Right hindlimb (tissue), 1 donor: Measurements from ENCODE around the gene PDZRN3.

Experiments used
- DNase-seq: peaks from one replicate; pipeline ENCODE4 v3.0.0-alpha.2; 2018

The PDZRN3 gene

GRCh38 chr3:73622091-73622805, 2.5 kb downstream of the PDZRN3 start:
- peak; percentile 86 for DNase-seq

GRCh38 chr3:73621388-73621787, 3.4 kb downstream of the PDZRN3 start:
- no peak for DNase-seq

GRCh38 chr3:73618461-73618860, 6.3 kb downstream of the PDZRN3 start:
- no peak for DNase-seq

GRCh38 chr3:73616056-73616455, 8.7 kb downstream of the PDZRN3 start:
- DNase-seq: no peak

GRCh38 chr3:73614419-73614818, 10.3 kb downstream of the PDZRN3 start:
- DNase-seq: peak; percentile 58

- no peak for DNase-seq
Measured at GRCh38 chr3:73611176-73611575, 13.6 kb downstream of the PDZRN3 start.

- DNase-seq: no peak
Measured at GRCh38 chr3:73610493-73610892, 14.2 kb downstream of the PDZRN3 start.

GRCh38 chr3:73609655-73610054, 15.1 kb downstream of the PDZRN3 start:
- DNase-seq: no peak

- DNase-seq: no peak
Measured at GRCh38 chr3:73609315-73609641, 15.5 kb downstream of the PDZRN3 start.

GRCh38 chr3:73608456-73609314, 16.1 kb downstream of the PDZRN3 start:
- DNase-seq: no peak

- DNase-seq: no peak
Measured at GRCh38 chr3:73605861-73606260, 18.9 kb downstream of the PDZRN3 start.

- DNase-seq: peak; percentile 40
Measured at GRCh38 chr3:73605412-73605811, 19.3 kb downstream of the PDZRN3 start.

- no peak for DNase-seq
Measured at GRCh38 chr3:73604451-73604850, 20.3 kb downstream of the PDZRN3 start.

- DNase-seq: no peak
Measured at GRCh38 chr3:73603762-73604171, 21.0 kb downstream of the PDZRN3 start.

GRCh38 chr3:73602170-73602569, 22.6 kb downstream of the PDZRN3 start:
- DNase-seq: peak; percentile 58

GRCh38 chr3:73601481-73601880, 23.3 kb downstream of the PDZRN3 start:
- no peak for DNase-seq

- peak; percentile 67 for DNase-seq
Measured at GRCh38 chr3:73601011-73601410, 23.7 kb downstream of the PDZRN3 start.

GRCh38 chr3:73600293-73600938, 24.3 kb downstream of the PDZRN3 start:
- peak; percentile 72 for DNase-seq

GRCh38 chr3:73599605-73600004, 25.1 kb downstream of the PDZRN3 start:
- no peak for DNase-seq

GRCh38 chr3:73597476-73597875, 27.3 kb downstream of the PDZRN3 start:
- no peak for DNase-seq

- DNase-seq: no peak
Measured at GRCh38 chr3:73592154-73593144, 32.3 kb downstream of the PDZRN3 start.

- DNase-seq: no peak
Measured at GRCh38 chr3:73591286-73591800, 33.4 kb downstream of the PDZRN3 start.
